CD4-positive, alpha-beta T cell (primary cell): Measurements from ENCODE around the gene PDXK. TPM values are rescaled to one million over a fixed set of nuclear protein-coding genes. Genes with fewer than 3 reads are reported as not detected.

ENCODE experiments used
- ATAC-seq: fragments of 200-7000 bp; cut with Tn5 transposase; one replicate; pipeline ENCODE4 v1.10.0; 2022; ENCODE audit warnings: mild to moderate bottlenecking; ENCODE audit not compliant: poor library complexity
- CTCF ChIA-PET: fragments of 350-600 bp; sonication (Branson Sonifier 250); formaldehyde crosslinking; loops from one replicate; lab custom pipeline; 2021; ENCODE audit warnings: antibody characterized with exemption, inconsistent platforms; lab: Charles Lee
- POLR2A ChIA-PET: fragments of 350-600 bp; sonication (Branson Sonifier 250); formaldehyde crosslinking; loops from one replicate; lab custom pipeline; 2021; ENCODE audit warnings: antibody characterized with exemption, inconsistent platforms; lab: Charles Lee
- DNase-seq, 14 experiments: peaks; one replicate each; pipeline ENCODE4 v3.0.0-alpha.2; 2013 to 2020; ENCODE audit warnings: mixed read lengths in 2 of 14
- H3K27ac ChIP-seq, 2 donors: one replicate each; pipeline versions ENCODE4 v1.5.1 to v1.7.0; 2013; ENCODE audit warnings: low read length in 2 of 2, low read depth in 1 of 2, mild to moderate bottlenecking in 1 of 2
- H3K27me3 ChIP-seq, 2 experiments: 1 replicate in 1 of 2; 2 replicates in 1 of 2; pipeline versions ENCODE4 v1.6.1 to v1.7.0; 2013; ENCODE audit warnings: low read length in 2 of 2, control low read depth in 1 of 2, mild to moderate bottlenecking in 1 of 2, moderate library complexity in 1 of 2; ENCODE audit not compliant: insufficient read depth in 2 of 2, control insufficient read depth in 1 of 2
- H3K36me3 ChIP-seq: one replicate; pipeline ENCODE4 v1.6.1; 2013; ENCODE audit warnings: low read length, control low read depth; ENCODE audit not compliant: insufficient read depth
- H3K4me1 ChIP-seq: one replicate; pipeline ENCODE4 v1.6.1; 2013; ENCODE audit warnings: low read length, control low read depth; ENCODE audit not compliant: insufficient read depth
- H3K4me3 ChIP-seq: one replicate; pipeline ENCODE4 v1.5.1; 2013; ENCODE audit warnings: mild to moderate bottlenecking, low read length, moderate library complexity
- H3K9me3 ChIP-seq, 2 experiments: 1 replicate in 1 of 2; 2 replicates in 1 of 2; pipeline versions ENCODE4 v1.6.1 to v1.7.0; 2013; ENCODE audit warnings: low read length in 2 of 2, mild to moderate bottlenecking in 2 of 2, control low read depth in 1 of 2, moderate library complexity in 1 of 2; ENCODE audit not compliant: control insufficient read depth in 1 of 2, insufficient read depth in 1 of 2
- H3K27ac Mint-ChIP-seq: one replicate; pipeline ENCODE4 v1.8.0; 2020; ENCODE audit warnings: mixed read lengths
- H3K27me3 Mint-ChIP-seq: one replicate; pipeline ENCODE4 v1.8.0; 2021; ENCODE audit warnings: mixed read lengths
- H3K36me3 Mint-ChIP-seq: one replicate; pipeline ENCODE4 v1.8.0; 2021; ENCODE audit warnings: low read depth, mixed read lengths
- H3K4me1 Mint-ChIP-seq: one replicate; pipeline ENCODE4 v1.8.0; 2021; ENCODE audit warnings: low read depth, mixed read lengths
- H3K4me3 Mint-ChIP-seq: one replicate; pipeline ENCODE4 v1.8.0; 2020; ENCODE audit warnings: mild to moderate bottlenecking, mixed read lengths
- H3K9me3 Mint-ChIP-seq: one replicate; pipeline ENCODE4 v1.8.0; 2020; ENCODE audit warnings: mixed read lengths
- intact Hi-C, 2 experiments: fragments of 100-400 bp; cut with DNase I in 1 of 2; cut with micrococcal nuclease in 1 of 2; formaldehyde crosslinking; loops; one replicate each; pipeline versions ENCODE4 v1.15.1 to v1.9.0; 2023 to 2025; cut with DNase I, micrococcal nuclease
- total RNA-seq, 174 experiments: library from RNA in 2 of 174; stranded (reverse) in 2 of 174; gene quantifications; one replicate each; pipeline ENCODE4 v1.2.3 and lab custom pipeline; 2021 to 2026
- TF ChIP-seq, protein P1 (sequence below): fragments of 200-600 bp; IDR thresholded peaks from one replicate; pipeline ENCODE4 v1.8.0; 2022; ENCODE audit warnings: antibody characterized with exemption, mild to moderate bottlenecking

The PDXK gene
- total RNA-seq, 2 experiments from 2014 or later = 74.8 to 77.0 TPM

DNA sequence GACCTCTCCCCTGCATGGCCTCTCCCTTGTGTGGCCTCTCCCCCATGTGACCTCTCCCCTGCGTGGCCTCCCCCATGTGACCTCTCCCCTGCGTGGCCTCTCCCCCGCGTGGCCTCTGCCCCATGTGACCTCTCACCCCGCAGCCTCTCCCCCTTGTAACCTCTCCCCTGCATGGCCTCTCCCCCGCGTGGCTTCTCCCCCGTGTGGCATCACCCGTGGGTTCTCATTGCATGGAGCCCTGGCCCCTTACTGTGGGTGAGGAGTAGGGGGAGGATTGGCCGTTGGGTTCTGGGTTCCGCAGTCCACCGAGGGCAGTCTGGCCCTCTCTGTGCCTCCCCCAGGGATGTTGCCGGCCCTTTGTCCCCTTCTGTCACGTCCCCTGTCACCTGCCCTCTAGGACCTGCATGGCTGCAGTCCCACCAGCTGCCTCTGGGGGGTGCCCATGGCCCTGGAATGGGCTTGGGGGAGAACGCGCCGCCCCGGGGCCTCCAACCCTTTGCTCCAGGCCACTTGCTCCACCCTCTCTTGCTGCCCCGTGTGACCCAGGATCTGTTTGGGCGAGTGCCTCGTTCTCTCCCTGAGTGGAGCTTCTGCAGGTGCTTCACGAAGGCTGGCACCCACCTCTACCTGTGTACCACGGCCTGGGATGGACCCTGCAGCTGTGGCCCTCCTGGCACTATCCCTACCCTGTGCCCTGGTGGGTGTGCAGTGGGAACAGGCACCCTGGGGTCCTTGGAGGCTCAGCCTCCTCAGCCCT is 91.8 kb downstream of the PDXK start:
- peak overlapping the region; percentile 37 for H3K27ac Mint-ChIP-seq
- ATAC-seq = peak; percentile 96
- peaks cover 13% of the 10 kb centered on the region for H3K4me1 Mint-ChIP-seq

DNA sequence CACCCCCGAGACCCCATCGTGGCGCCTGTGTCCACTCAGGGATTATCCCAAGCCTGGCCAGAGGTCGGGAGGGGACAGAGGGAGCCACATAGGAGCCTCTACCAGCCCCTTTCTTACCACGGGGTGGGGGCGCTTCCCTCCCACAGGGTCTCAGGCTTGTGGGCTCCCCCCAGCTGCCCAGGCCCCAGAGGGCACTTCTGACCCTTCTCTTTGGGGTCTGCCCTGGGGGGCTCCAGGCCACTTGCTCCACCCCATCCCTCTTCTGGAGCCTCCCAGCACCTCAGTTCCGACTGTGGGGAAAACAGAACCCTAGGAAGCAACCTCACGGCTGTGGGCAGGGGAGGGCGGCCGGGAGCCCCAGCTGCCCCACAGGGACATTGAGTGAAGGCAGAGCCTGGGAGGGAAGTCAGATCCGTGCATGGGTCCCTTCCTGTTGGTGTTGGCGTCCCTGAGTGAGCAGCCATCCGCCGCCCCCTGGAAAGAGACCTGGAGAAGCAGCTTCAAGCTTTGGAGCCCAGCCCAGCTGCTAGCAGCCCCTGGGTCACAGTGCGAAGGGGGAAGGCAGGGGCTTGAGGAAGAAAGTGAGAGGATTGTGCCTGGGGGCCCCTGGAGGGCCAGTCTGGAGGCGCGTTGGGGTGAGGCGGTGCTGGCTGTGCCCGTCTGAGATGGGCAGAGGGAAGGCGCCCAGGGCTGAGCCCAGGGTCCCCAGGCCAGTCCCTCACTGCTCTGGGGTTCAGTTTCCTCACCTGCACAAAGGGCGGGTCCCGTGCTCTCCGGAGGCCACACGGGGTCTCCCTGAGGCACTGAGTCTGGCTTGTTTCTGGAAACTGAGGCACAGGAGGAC is 92.6 kb downstream of the PDXK start:
- H3K9me3 ChIP-seq = no peaks in the 10 kb centered on the region
- Mint-ChIP-seq H3K27ac (no peak overlapping the region), H3K27me3 (no peaks in the 10 kb centered on the region), H3K36me3 (no peaks in the 10 kb centered on the region), H3K9me3 (no peaks in the 10 kb centered on the region), H3K4me1 (peaks cover 13% of the 10 kb centered on the region), H3K4me3 (no peak overlapping the region)
- no peaks in the 10 kb centered on the region for H3K27me3 ChIP-seq
- no peak overlapping the region for H3K27ac ChIP-seq
- peak overlapping the region; percentile 22 for H3K4me3 ChIP-seq
- H3K4me1 ChIP-seq = peaks cover 22% of the 10 kb centered on the region
- CTCF ChIA-PET = interaction anchor here (0.9 to 1.6 kb wide), 7 partner anchors 22 to 166 kb away, joined by 3 to 24 read pairs (median 5); partner anchors contain the start of gene RRP1
- intact Hi-C loops = loop anchor here (2.0 to 5.0 kb wide), 2 partner anchors 105 to 671 kb away; no protein-coding TSS in a partner anchor
- DNase-seq (no peak), ATAC-seq (no peak)
- POLR2A ChIA-PET = interaction anchor here (1.0 to 1.4 kb wide), 3 partner anchors 127 to 170 kb away, joined by 3 to 4 read pairs (median 3); no protein-coding TSS in a partner anchor
- no peaks in the 10 kb centered on the region for H3K36me3 ChIP-seq
- TF ChIP-seq, protein P1, sequence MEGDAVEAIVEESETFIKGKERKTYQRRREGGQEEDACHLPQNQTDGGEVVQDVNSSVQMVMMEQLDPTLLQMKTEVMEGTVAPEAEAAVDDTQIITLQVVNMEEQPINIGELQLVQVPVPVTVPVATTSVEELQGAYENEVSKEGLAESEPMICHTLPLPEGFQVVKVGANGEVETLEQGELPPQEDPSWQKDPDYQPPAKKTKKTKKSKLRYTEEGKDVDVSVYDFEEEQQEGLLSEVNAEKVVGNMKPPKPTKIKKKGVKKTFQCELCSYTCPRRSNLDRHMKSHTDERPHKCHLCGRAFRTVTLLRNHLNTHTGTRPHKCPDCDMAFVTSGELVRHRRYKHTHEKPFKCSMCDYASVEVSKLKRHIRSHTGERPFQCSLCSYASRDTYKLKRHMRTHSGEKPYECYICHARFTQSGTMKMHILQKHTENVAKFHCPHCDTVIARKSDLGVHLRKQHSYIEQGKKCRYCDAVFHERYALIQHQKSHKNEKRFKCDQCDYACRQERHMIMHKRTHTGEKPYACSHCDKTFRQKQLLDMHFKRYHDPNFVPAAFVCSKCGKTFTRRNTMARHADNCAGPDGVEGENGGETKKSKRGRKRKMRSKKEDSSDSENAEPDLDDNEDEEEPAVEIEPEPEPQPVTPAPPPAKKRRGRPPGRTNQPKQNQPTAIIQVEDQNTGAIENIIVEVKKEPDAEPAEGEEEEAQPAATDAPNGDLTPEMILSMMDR = no peak

More for the DNA sequence above, 91.8 kb downstream of the PDXK start:
- DNase-seq = peak; percentile 80 to 93 (median 86)
- Histone ChIP-seq H3K27ac (no peak overlapping the region), H3K27me3 (no peaks in the 10 kb centered on the region), H3K4me3 (peak overlapping the region; percentile 22), H3K36me3 (no peaks in the 10 kb centered on the region), H3K9me3 (no peaks in the 10 kb centered on the region), H3K4me1 (peaks cover 21% of the 10 kb centered on the region)
- no peak overlapping the region for H3K4me3 Mint-ChIP-seq
- H3K9me3 Mint-ChIP-seq = no peaks in the 10 kb centered on the region
- ChIA-PET POLR2A (interaction anchor here (1.0 to 1.4 kb wide), 3 partner anchors 128 to 171 kb away, joined by 3 to 4 read pairs (median 3); no protein-coding TSS in a partner anchor), CTCF (interaction anchor here (0.6 to 1.6 kb wide), 8 partner anchors 21 to 203 kb away, joined by 3 to 24 read pairs (median 4); partner anchors contain the start of gene RRP1)
- no peaks in the 10 kb centered on the region for H3K27me3 Mint-ChIP-seq
- TF ChIP-seq, protein P1 = peak; percentile 87
- H3K36me3 Mint-ChIP-seq = no peaks in the 10 kb centered on the region
- intact Hi-C loops = loop anchor here (1.0 to 5.0 kb wide), 4 partner anchors 106 to 672 kb away; no protein-coding TSS in a partner anchor

Other genes with a start within 250 kb of the PDXK start
- gene HSF2BP, start 59.6 kb upstream of the PDXK start, total RNA-seq = under 1 TPM; 0.59 to 0.93 TPM
- 10 to 100 TPM; 18.6 to 19.2 TPM for gene RRP1B, start 59.6 kb upstream of the PDXK start, total RNA-seq
- gene CSTB, start 57.2 kb downstream of the PDXK start, total RNA-seq = 10 to 100 TPM; 13.4 to 14.5 TPM
- gene RRP1, start 70.4 kb downstream of the PDXK start, total RNA-seq = 10 to 100 TPM; 27.7 to 29.0 TPM
- gene AGPAT3, start 146.1 kb downstream of the PDXK start, total RNA-seq = 10 to 100 TPM; 40.8 to 43.4 TPM